Right lobe of liver (tissue), 6 donors: Measurements from ENCODE around the gene TNKS1BP1. TPM values are rescaled to one million over a fixed set of nuclear protein-coding genes. Genes with fewer than 3 reads are reported as not detected.
"Not testable (repeated sequence)": the region's sequence is repeated elsewhere in the genome, so short reads cannot be mapped to it uniquely, and the experiment has no call there.

Experiments
- ATAC-seq, 4 donors: fragments of 200-7000 bp; cut with Tn5 transposase; one replicate each; pipeline ENCODE4 v1.9.1; 2020; ENCODE audit warnings: mild to moderate bottlenecking in 4 of 4, moderate library complexity in 4 of 4
- DNase-seq, 3 donors: peaks; one replicate each; pipeline ENCODE4 v3.0.0-alpha.2; 2020
- H3K27ac ChIP-seq, 3 donors: fragments of 200-600 bp; one replicate each; pipeline ENCODE4 v1.8.0; 2022
- H3K27me3 ChIP-seq, 2 donors: fragments of 200-600 bp; one replicate each; pipeline ENCODE4 v1.8.0; 2022
- H3K36me3 ChIP-seq, 4 donors: fragments of 200-600 bp; sonication (generic) in 1 of 4; one replicate each; pipeline versions ENCODE4 v1.5.1 to v1.8.0; 2017 to 2022; ENCODE audit warnings: control low read depth in 1 of 4
- H3K4me1 ChIP-seq, 4 donors: fragments of 200-600 bp; sonication (generic) in 1 of 4; one replicate each; pipeline versions ENCODE4 v1.5.1 to v1.8.0; 2017 to 2022; ENCODE audit warnings: control low read depth in 1 of 4
- H3K4me3 ChIP-seq, 3 donors: fragments of 200-600 bp; one replicate each; pipeline ENCODE4 v1.8.0; 2022
- H3K9me3 ChIP-seq, 4 donors: fragments of 200-600 bp; sonication (generic) in 1 of 4; one replicate each; pipeline versions ENCODE4 v1.5.1 to v1.8.0; 2017 to 2022; ENCODE audit warnings: control low read depth in 1 of 4
- POLR2A ChIP-seq: fragments of 450-650 bp; IDR thresholded peaks from one replicate; pipeline ENCODE4 v1.6.1; 2017; ENCODE audit warnings: antibody characterized with exemption, mild to moderate bottlenecking
- WGBS: methylation state at CpG from one replicate; pipeline ENCODE4 v1.1.6; 2018; ENCODE audit warnings: low coverage, low lambda C conversion rate; ENCODE audit not compliant: insufficient coverage; ENCODE audit errors: missing lambda C conversion rate; 5-methylcytosine and 5-hydroxymethylcytosine counted together
- intact Hi-C, 2 donors: fragments of 100-400 bp; cut with DNase I; formaldehyde crosslinking; loops; one replicate each; pipeline versions ENCODE4 v1.11.2 to v1.14.1; 2022
- total RNA-seq, 6 experiments: library from RNA; depleted of rRNA in 2 of 6; stranded (reverse); fragments of >200 nt in 2 of 6; fragmentation: NEBNext Ultra II Directional in 3 of 6; extraction: Animal tissue kit (Norgen Biotek cat#: 25700) in 3 of 6; gene quantifications; one replicate each; pipeline versions ENCODE4 v1.1.0 to v1.2.4, GENCODE V29; 2016 to 2023
- TF ChIP-seq, protein P1 (sequence below), 4 donors: fragments of 200-600 bp in 3 of 4; fragments of 450-650 bp in 1 of 4; IDR thresholded peaks; one replicate each; pipeline versions ENCODE4 v1.5.1 to v1.8.0; 2016 to 2022; ENCODE audit warnings: antibody characterized with exemption in 4 of 4, mild to moderate bottlenecking in 2 of 4
- donor health status: DM: no; HTN: yes; CAD: no.
- donor health status: DM: no; HTN: no; CAD: no.
- donor health status: DM: no; HTN: no; CAD: no.
- donor health status: DM: no; HTN: yes; CAD: no.
- donor health status: DM: no; HTN: yes; CAD: no.

TNKS1BP1 gene
- total RNA-seq, 6 experiments from 2014 or later = 52.4 to 124 (median 92.7) TPM

DNA sequence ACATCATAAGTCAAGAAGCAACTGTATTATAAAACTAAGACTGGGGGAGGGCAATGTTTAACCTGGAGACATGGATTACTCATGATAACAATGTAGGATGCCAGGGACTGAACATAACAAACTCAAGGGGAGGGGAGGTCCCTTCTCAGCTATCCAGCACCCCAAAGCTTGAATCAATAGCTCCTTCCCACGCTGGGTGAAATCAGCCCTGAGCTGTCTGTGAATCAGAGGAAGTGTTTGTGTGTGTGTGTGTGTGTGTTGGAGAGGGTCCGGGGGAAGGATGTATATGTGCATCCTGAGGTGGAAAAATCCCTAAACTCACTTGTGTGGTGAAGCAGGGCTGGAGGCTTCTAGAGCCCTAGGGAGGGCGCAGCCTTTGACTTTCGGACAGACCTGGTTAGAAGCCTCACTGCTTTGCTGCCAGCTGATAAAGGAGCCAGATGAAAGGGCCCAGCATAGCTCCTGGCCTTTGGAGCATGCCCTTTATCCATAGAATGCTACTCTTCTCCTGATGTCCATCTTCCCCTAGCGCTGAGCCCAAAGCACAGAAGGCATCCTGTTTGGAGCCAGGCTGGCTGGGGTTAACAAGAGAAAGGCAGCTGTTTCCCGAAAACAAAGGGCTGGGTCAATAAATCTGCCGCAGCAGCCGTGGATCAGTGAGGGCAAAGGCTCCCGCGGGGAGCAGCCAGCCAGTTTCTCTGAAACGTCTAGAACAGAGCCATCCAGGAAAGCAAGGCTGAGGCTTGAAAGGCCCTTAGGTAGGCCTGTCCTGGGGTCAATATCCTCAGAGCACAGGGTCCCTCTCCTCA, 35.8 kb downstream of the TNKS1BP1 start:
- 7% methylated on average over 5 of the region's 11 CpGs for WGBS
- TF ChIP-seq, protein P1, sequence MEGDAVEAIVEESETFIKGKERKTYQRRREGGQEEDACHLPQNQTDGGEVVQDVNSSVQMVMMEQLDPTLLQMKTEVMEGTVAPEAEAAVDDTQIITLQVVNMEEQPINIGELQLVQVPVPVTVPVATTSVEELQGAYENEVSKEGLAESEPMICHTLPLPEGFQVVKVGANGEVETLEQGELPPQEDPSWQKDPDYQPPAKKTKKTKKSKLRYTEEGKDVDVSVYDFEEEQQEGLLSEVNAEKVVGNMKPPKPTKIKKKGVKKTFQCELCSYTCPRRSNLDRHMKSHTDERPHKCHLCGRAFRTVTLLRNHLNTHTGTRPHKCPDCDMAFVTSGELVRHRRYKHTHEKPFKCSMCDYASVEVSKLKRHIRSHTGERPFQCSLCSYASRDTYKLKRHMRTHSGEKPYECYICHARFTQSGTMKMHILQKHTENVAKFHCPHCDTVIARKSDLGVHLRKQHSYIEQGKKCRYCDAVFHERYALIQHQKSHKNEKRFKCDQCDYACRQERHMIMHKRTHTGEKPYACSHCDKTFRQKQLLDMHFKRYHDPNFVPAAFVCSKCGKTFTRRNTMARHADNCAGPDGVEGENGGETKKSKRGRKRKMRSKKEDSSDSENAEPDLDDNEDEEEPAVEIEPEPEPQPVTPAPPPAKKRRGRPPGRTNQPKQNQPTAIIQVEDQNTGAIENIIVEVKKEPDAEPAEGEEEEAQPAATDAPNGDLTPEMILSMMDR (IDR thresholded peaks at IDR 0.05) = no peak
- TF ChIP-seq POLR2A = no peak

DNA sequence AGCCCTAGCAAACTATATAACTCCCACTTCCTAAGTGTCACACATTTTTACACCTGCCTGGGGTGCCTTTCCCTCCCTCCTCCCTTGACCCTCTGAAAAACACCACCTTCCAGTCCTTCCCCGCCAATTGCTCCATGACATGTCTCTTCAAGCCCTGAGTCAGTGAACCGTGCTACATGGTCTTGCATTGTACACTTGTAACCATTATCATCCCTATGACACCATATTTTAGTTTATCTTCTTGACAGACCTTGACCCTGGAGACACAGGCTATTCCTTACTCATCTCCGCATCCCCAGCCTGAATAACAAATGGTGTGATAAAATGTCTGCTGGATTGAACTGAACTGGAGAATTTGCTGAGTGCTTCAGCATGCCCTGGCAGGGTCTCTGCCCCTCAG, 36.9 kb downstream of the TNKS1BP1 start:
- TF ChIP-seq POLR2A = no peak
- TF ChIP-seq, protein P1 (IDR thresholded peaks at IDR 0.05) = no peak
- DNase-seq (no peak), ATAC-seq (no peak)
- no peak overlapping the region for H3K4me3 ChIP-seq
- intact Hi-C loops = no loop called here
- no peak overlapping the region for H3K27ac ChIP-seq
- no peaks in the 10 kb centered on the region for H3K36me3 ChIP-seq
- H3K4me1 ChIP-seq = peaks cover 0 to 30% (median 11%) of the 10 kb centered on the region in 4 donors
- 100% methylated on average over 2 of the region's 3 CpGs for WGBS
- H3K9me3 ChIP-seq = no peaks in the 10 kb centered on the region
- no peaks in the 10 kb centered on the region for H3K27me3 ChIP-seq

More for the DNA sequence above, 35.8 kb downstream of the TNKS1BP1 start:
- no peaks in the 10 kb centered on the region for H3K27me3 ChIP-seq
- DNase-seq = peak; percentile 58 to 71 (median 70)
- no peak overlapping the region for H3K4me3 ChIP-seq
- intact Hi-C loops = no loop called here
- H3K36me3 ChIP-seq = no peaks in the 10 kb centered on the region
- peak; percentile 66 to 77 (median 74) for ATAC-seq
- H3K9me3 ChIP-seq = no peaks in the 10 kb centered on the region
- peak overlapping the region; percentile 49 to 83 (median 80) for H3K27ac ChIP-seq
- H3K4me1 ChIP-seq = peaks cover 0 to 41% (median 16%) of the 10 kb centered on the region in 4 donors

DNA sequence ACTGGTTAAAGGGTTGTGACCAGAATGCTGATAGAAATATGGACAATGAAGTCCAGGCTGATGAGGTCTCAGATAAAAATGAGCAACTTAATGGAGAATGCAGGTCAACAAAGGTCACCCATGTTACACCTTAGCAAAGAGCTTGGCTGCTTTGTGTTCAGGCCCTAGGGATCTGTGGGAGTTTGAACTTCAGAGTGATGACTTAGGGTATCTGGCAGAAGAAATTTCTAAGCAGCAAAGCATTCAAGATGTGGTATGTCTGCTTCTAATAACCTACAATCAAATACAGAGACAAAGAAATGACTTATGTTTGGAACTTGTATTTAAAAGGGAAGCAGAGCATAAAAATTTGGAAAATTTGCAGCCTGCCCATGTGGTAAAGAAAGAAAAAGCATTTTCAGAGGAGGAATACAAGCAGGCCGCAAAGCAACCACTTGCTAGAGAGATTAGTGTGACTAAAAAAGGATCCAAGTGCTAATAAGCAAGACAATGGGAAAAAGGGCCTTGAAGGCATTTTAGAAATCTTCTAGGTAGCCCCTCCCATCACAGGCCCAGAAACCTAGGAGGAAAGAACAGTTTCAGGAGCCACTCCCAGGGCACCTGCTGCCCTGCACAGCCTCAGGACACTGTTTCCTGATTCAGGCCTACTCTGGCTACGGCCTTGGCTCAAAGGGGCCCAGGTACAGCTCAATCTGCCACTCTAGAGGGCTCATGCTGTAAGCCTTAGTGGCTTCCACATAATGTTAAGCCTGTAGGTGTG, 41.3 kb downstream of the TNKS1BP1 start:
- Histone ChIP-seq H3K36me3 (no peaks in the 10 kb centered on the region), H3K27me3 (no peaks in the 10 kb centered on the region), H3K4me1 (peaks cover 0 to under 1% (median under 1%) of the 10 kb centered on the region in 4 donors), H3K27ac (no peak overlapping the region), H3K9me3 (no peaks in the 10 kb centered on the region), H3K4me3 (no peak overlapping the region)
- intact Hi-C loops = no loop called here
- DNase-seq (no peak), ATAC-seq (no peak)
- TF ChIP-seq, protein P1 (IDR thresholded peaks at IDR 0.05) = no peak
- no peak for TF ChIP-seq POLR2A
- 80% methylated on average over 2 of the region's 2 CpGs for WGBS

DNA sequence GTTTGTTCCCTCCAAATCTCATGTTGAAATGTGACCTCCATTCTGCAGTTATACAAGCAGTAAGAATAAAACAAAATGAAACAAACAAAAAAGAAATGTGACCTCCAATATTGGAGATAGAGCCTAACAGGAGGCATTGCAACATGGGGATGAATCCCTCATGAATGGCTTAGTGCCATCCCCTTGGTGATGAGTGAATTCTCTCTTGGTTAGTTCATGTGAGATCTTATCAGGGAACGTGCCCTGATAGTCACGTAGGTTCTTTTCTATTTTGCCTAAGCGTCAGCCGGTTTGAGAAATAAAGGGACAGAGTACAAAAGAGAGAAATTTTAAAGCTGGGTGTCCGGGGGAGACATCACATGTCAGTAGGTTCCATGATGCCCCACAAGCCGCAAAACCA, 43.2 kb downstream of the TNKS1BP1 start:
- H3K9me3 ChIP-seq, DNase-seq, H3K27ac ChIP-seq, H3K36me3 ChIP-seq, intact Hi-C loops, H3K27me3 ChIP-seq, ATAC-seq, H3K4me3 ChIP-seq: not testable (repeated sequence)
- 70% methylated on average over 6 of the region's 6 CpGs for WGBS
- peaks cover 0 to 17% (median 7%) of the 10 kb centered on the region in 4 donors for H3K4me1 ChIP-seq

DNA sequence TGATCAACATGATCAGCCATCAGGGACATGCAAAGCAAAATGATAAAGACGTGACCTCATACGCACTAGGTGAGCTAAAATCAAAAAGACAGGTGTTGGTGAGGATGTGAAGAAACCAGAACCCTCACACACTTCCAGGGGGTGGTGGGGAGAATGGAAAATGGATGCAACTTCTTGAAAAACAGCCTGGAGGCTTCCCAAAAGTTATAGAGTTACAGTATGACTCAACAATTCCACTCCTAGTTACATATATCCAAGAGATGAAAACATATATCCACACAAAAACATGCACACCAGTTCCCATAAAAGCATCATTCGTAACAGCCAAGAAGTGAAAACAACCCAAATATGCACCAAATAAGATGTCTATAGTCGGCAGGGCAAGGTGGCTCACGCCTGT, 45.6 kb downstream of the TNKS1BP1 start:
- intact Hi-C loops = no loop called here
- Histone ChIP-seq H3K36me3 (no peaks in the 10 kb centered on the region), H3K4me1 (peaks cover 0 to 18% (median 7%) of the 10 kb centered on the region in 4 donors), H3K27ac (no peak overlapping the region), H3K27me3 (no peaks in the 10 kb centered on the region), H3K4me3 (no peak overlapping the region), H3K9me3 (no peaks in the 10 kb centered on the region)
- TF ChIP-seq POLR2A = no peak
- TF ChIP-seq, protein P1 (IDR thresholded peaks at IDR 0.05) = no peak
- 90% methylated on average over 5 of the region's 5 CpGs for WGBS
- DNase-seq (no peak), ATAC-seq (no peak)
